ENCODE results near the gene ANKS3. TPM values are rescaled to one million over a fixed set of nuclear protein-coding genes. Genes with fewer than 3 reads are reported as not detected.

Gene ANKS3
- total and polyA plus RNA-seq, 3 donors from 2014 or later = 18.6 to 40.6 (median 40.4) TPM

- Histone ChIP-seq H3K4me1 (peaks cover 7% of the 10 kb centered on the region), H3K27ac (no peak overlapping the region), H3K27me3 (no peaks in the 10 kb centered on the region), H3K4me3 (no peak overlapping the region), H3K36me3 (ENCODE audit: low read depth, missing control alignments) (no peaks in the 10 kb centered on the region), H3K9me3 (no peaks in the 10 kb centered on the region)
- WGBS, 2 donors = 94 to 98% methylated on average over 8 of the region's 8 CpGs
- intact Hi-C loops (cut with DNase I; ENCODE audit: low total_unique reads) = no loop called here
- no peak for TF ChIP-seq CTCF (IDR thresholded peaks at IDR 0.05)
- no peak for DNase-seq
These were observed 5.4 kb downstream of the ANKS3 start for GRCh38 chr16:4728676-4729075.

GRCh38 chr16:4726616-4727015, 7.5 kb downstream of the ANKS3 start:
- no peaks in the 10 kb centered on the region for H3K4me1 ChIP-seq
- no peak overlapping the region for H3K4me3 ChIP-seq
- no peaks in the 10 kb centered on the region for H3K27me3 ChIP-seq
- WGBS, 2 donors = 80 to 93% methylated on average over 2 to 18 of the region's 18 CpGs
- no peak overlapping the region for H3K27ac ChIP-seq
- no peak for TF ChIP-seq CTCF (IDR thresholded peaks at IDR 0.05)
- TF ChIP-seq POLR2A (IDR thresholded peaks at IDR 0.05) = no peak
- no peaks in the 10 kb centered on the region for H3K9me3 ChIP-seq
- intact Hi-C loops (cut with DNase I; ENCODE audit: low total_unique reads) = no loop called here
- no peaks in the 10 kb centered on the region for H3K36me3 ChIP-seq (ENCODE audit: low read depth, missing control alignments)
- DNase-seq = no peak

GRCh38 chr16:4724661-4725270, 9.3 kb downstream of the ANKS3 start:
- Histone ChIP-seq H3K4me1 (no peaks in the 10 kb centered on the region), H3K4me3 (no peak overlapping the region), H3K27ac (no peak overlapping the region), H3K36me3 (ENCODE audit: low read depth, missing control alignments) (no peaks in the 10 kb centered on the region), H3K27me3 (no peaks in the 10 kb centered on the region), H3K9me3 (no peaks in the 10 kb centered on the region)
- TF ChIP-seq POLR2A (IDR thresholded peaks at IDR 0.05) (no peak), CTCF (IDR thresholded peaks at IDR 0.05) (no peak)
- 86 to 89% methylated on average over 11 of the region's 11 CpGs for WGBS, 2 donors
- no peak for DNase-seq
- intact Hi-C loops (cut with DNase I; ENCODE audit: low total_unique reads) = no loop called here

GRCh38 chr16:4723071-4723767, 10.9 kb downstream of the ANKS3 start:
- Histone ChIP-seq H3K4me1 (no peaks in the 10 kb centered on the region), H3K36me3 (ENCODE audit: low read depth, missing control alignments) (no peaks in the 10 kb centered on the region), H3K27me3 (no peaks in the 10 kb centered on the region), H3K27ac (no peak overlapping the region), H3K4me3 (no peak overlapping the region), H3K9me3 (no peaks in the 10 kb centered on the region)
- DNase-seq = no peak
- TF ChIP-seq CTCF (IDR thresholded peaks at IDR 0.05) (no peak), POLR2A (IDR thresholded peaks at IDR 0.05) (no peak)
- 96 to 97% methylated on average over 14 of the region's 14 CpGs for WGBS, 2 donors
- intact Hi-C loops (cut with DNase I; ENCODE audit: low total_unique reads) = no loop called here

GRCh38 chr16:4718466-4718865, 15.6 kb downstream of the ANKS3 start:
- H3K4me1 ChIP-seq = no peaks in the 10 kb centered on the region
- intact Hi-C loops (cut with DNase I; ENCODE audit: low total_unique reads) = no loop called here
- H3K4me3 ChIP-seq = no peak overlapping the region
- TF ChIP-seq CTCF (IDR thresholded peaks at IDR 0.05) (no peak), POLR2A (IDR thresholded peaks at IDR 0.05) (no peak)
- no peak overlapping the region for H3K27ac ChIP-seq
- H3K27me3 ChIP-seq = no peaks in the 10 kb centered on the region
- DNase-seq = no peak
- 74 to 79% methylated on average over 5 of the region's 5 CpGs for WGBS, 2 donors
- no peaks in the 10 kb centered on the region for H3K9me3 ChIP-seq
- H3K36me3 ChIP-seq (ENCODE audit: low read depth, missing control alignments) = no peaks in the 10 kb centered on the region
